K562 (cell line): ENCODE measurements around the gene TRAK1. TPM values are rescaled to one million over a fixed set of nuclear protein-coding genes. Genes with fewer than 3 reads are reported as not detected.

Source experiments
- CEBPB ChIP-seq: fragments of 450-650 bp; IDR thresholded peaks from 2 replicates; pipeline ENCODE4 v1.6.1; 2016; ENCODE audit warnings: missing genetic modification characterization, missing compliant biosample characterization
- ETS2 ChIP-seq: IDR thresholded peaks from 2 replicates; pipeline ENCODE4 v1.6.1; 2016; ENCODE audit warnings: borderline replicate concordance, missing genetic modification characterization, mild to moderate bottlenecking, moderate library complexity, missing compliant biosample characterization; ENCODE audit not compliant: poor library complexity, severe bottlenecking
- MAFF ChIP-seq: IDR thresholded peaks from 2 replicates; pipeline ENCODE4 v1.6.1; 2012; ENCODE audit warnings: low read length, improper control_type of control experiment
- MCM3 ChIP-seq: fragments of 450-650 bp; IDR thresholded peaks from 2 replicates; pipeline ENCODE4 v1.6.1; 2016
- MEF2D ChIP-seq: conservative IDR thresholded peaks from 2 replicates; pipeline ENCODE4 v1.6.1; 2016; ENCODE audit warnings: low read depth, missing genetic modification characterization, missing compliant biosample characterization
- MEIS2 ChIP-seq: fragments of 450-650 bp; IDR thresholded peaks from 2 replicates; pipeline ENCODE4 v1.6.1; 2014; ENCODE audit warnings: mild to moderate bottlenecking; ENCODE audit not compliant: partially characterized antibody
- NCOA2 ChIP-seq, 2 experiments: fragments of 450-650 bp; IDR thresholded peaks; 2 replicates each; pipeline ENCODE4 v1.6.1; 2018; ENCODE audit warnings: mild to moderate bottlenecking in 2 of 2, moderate library complexity in 1 of 2; ENCODE audit not compliant: partially characterized antibody in 2 of 2
- PYGO2 ChIP-seq: fragments of 450-650 bp; IDR thresholded peaks from 2 replicates; pipeline ENCODE4 v1.6.1; 2016; ENCODE audit warnings: mild to moderate bottlenecking, missing genetic modification characterization, moderate library complexity, missing compliant biosample characterization
- ZNF184 ChIP-seq: sonication (generic); formaldehyde crosslinking; IDR thresholded peaks from 2 replicates; pipeline ENCODE4 v1.5.0; 2020; ENCODE audit warnings: missing genetic modification reagents
- ZNF76 ChIP-seq: fragments of 250-450 bp; sonication (Bioruptor Pico); IDR thresholded peaks from 2 replicates; pipeline ENCODE4 v1.4.0; 2020; ENCODE audit warnings: mild to moderate bottlenecking, moderate library complexity, borderline replicate concordance
- ZNF79 ChIP-seq: fragments of 250-450 bp; sonication (Bioruptor Pico); IDR thresholded peaks from 2 replicates; pipeline ENCODE4 v1.4.0; 2020; ENCODE audit warnings: low read depth, mild to moderate bottlenecking, moderate library complexity
- polyA plus RNA-seq, 8 experiments: library from polyadenylated mRNA; depleted of rRNA in 4 of 8; stranded (reverse) in 5 of 8; unstranded in 3 of 8; fragments of >200 nt; fragmentation: Nextera tagmentation in 2 of 8; fragmentation: Illumina TruSeq in 1 of 8; extraction: Ambion mirVana in 2 of 8; extraction: Trizol in 1 of 8; gene quantifications; 2 replicates each; pipeline versions ENCODE4 v1.2.1 to v1.2.3, GENCODE V29; 2011 to 2014; ENCODE audit warnings: inconsistent platforms in 1 of 8, missing spikeins in 1 of 8
- total RNA-seq, 7 experiments: library from RNA; depleted of rRNA in 6 of 7; stranded (reverse); fragments of >200 nt in 6 of 7; fragmentation: Illumina TruSeq in 2 of 7; extraction: Trizol in 2 of 7; gene quantifications; 2 replicates each; pipeline versions ENCODE4 v1.2.1 to v1.2.3, GENCODE V29; 2011 to 2021; ENCODE audit warnings: low replicate concordance in 1 of 7
- TF ChIP-seq, protein P1 (sequence below): sonication (generic); formaldehyde crosslinking; IDR thresholded peaks from 2 replicates; pipeline ENCODE4 v1.8.0; 2023; ENCODE audit warnings: missing genetic modification reagents, mild to moderate bottlenecking, borderline replicate concordance
- TF ChIP-seq, protein P2 (sequence below), 2 experiments: fragments of 450-650 bp in 1 of 2; sonication (generic) in 1 of 2; formaldehyde crosslinking in 1 of 2; IDR thresholded peaks in 1 of 2; conservative IDR thresholded peaks in 1 of 2; 2 replicates each; pipeline versions ENCODE4 v1.6.1 to v1.8.1; 2016 to 2023; ENCODE audit warnings: mild to moderate bottlenecking in 2 of 2, moderate library complexity in 2 of 2, inconsistent platforms in 1 of 2, missing genetic modification reagents in 1 of 2
- TF ChIP-seq, protein P3 (sequence below): fragments of 450-650 bp; conservative IDR thresholded peaks from 2 replicates; pipeline ENCODE4 v1.6.1; 2016; ENCODE audit warnings: missing genetic modification characterization, low read depth, mild to moderate bottlenecking, control low read depth, missing compliant biosample characterization
- TF ChIP-seq, protein P4 (sequence below): fragments of 250-450 bp; sonication (Bioruptor Pico); IDR thresholded peaks from 2 replicates; pipeline ENCODE4 v1.4.0; 2020; ENCODE audit warnings: mild to moderate bottlenecking, moderate library complexity, borderline replicate concordance

TRAK1 gene
- total and polyA plus RNA-seq, 9 of the 15 experiments (the other 6 are each of a cell fraction or from before 2014, with no cell fraction given) = 5.3 to 28.5 (median 17.5) TPM

DNA sequence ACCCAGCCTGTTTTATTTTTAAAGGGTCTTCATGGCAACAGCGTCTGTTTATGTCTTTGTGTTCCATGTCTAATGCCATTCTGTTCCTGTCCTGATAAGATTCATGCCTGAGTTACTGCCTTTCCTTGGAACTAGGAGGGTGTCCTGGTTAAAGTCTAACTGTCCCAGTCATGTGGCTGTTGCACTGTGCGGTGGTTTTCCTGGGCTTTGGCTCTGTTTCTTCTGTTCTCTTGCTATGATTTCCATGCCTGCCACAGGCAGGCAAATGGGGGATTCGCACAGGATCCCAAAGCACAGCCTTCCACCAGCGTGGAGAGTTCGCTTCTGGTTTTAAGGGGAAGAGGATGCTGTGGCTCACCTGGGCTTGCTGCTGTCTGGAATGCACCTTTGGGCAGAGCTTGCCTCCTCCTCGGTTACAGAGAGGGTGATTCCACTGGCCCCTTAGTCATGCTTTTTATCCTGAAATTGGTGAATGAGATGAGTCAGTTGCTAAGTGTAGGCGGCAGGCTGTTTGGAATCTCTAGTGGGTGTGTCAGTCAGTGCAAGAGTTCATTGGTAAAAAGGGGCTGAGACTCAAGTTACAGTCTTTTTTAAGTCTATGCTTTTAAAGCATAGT is 88.1 kb downstream of the TRAK1 start (continued):
- TF ChIP-seq, protein P1, sequence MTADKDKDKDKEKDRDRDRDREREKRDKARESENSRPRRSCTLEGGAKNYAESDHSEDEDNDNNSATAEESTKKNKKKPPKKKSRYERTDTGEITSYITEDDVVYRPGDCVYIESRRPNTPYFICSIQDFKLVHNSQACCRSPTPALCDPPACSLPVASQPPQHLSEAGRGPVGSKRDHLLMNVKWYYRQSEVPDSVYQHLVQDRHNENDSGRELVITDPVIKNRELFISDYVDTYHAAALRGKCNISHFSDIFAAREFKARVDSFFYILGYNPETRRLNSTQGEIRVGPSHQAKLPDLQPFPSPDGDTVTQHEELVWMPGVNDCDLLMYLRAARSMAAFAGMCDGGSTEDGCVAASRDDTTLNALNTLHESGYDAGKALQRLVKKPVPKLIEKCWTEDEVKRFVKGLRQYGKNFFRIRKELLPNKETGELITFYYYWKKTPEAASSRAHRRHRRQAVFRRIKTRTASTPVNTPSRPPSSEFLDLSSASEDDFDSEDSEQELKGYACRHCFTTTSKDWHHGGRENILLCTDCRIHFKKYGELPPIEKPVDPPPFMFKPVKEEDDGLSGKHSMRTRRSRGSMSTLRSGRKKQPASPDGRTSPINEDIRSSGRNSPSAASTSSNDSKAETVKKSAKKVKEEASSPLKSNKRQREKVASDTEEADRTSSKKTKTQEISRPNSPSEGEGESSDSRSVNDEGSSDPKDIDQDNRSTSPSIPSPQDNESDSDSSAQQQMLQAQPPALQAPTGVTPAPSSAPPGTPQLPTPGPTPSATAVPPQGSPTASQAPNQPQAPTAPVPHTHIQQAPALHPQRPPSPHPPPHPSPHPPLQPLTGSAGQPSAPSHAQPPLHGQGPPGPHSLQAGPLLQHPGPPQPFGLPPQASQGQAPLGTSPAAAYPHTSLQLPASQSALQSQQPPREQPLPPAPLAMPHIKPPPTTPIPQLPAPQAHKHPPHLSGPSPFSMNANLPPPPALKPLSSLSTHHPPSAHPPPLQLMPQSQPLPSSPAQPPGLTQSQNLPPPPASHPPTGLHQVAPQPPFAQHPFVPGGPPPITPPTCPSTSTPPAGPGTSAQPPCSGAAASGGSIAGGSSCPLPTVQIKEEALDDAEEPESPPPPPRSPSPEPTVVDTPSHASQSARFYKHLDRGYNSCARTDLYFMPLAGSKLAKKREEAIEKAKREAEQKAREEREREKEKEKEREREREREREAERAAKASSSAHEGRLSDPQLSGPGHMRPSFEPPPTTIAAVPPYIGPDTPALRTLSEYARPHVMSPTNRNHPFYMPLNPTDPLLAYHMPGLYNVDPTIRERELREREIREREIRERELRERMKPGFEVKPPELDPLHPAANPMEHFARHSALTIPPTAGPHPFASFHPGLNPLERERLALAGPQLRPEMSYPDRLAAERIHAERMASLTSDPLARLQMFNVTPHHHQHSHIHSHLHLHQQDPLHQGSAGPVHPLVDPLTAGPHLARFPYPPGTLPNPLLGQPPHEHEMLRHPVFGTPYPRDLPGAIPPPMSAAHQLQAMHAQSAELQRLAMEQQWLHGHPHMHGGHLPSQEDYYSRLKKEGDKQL (CRISPR knock-in tag) = no peak
- no peak for TF ChIP-seq ZNF76 (CRISPR knock-in tag)
- no peak for TF ChIP-seq MCM3
- no peak for TF ChIP-seq CEBPB (tag)
- TF ChIP-seq, protein P2, sequence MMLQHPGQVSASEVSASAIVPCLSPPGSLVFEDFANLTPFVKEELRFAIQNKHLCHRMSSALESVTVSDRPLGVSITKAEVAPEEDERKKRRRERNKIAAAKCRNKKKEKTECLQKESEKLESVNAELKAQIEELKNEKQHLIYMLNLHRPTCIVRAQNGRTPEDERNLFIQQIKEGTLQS (IDR thresholded peaks at IDR 0.05) = peak; percentile 88
- TF ChIP-seq, protein P2 (CRISPR knock-in tag; conservative IDR thresholded peaks at IDR 0.05) = no peak
- TF ChIP-seq MAFF = peak; percentile 34; the same call in 1 of the 2 replicates
- TF ChIP-seq ETS2 (tag) = no peak
- TF ChIP-seq, protein P3, sequence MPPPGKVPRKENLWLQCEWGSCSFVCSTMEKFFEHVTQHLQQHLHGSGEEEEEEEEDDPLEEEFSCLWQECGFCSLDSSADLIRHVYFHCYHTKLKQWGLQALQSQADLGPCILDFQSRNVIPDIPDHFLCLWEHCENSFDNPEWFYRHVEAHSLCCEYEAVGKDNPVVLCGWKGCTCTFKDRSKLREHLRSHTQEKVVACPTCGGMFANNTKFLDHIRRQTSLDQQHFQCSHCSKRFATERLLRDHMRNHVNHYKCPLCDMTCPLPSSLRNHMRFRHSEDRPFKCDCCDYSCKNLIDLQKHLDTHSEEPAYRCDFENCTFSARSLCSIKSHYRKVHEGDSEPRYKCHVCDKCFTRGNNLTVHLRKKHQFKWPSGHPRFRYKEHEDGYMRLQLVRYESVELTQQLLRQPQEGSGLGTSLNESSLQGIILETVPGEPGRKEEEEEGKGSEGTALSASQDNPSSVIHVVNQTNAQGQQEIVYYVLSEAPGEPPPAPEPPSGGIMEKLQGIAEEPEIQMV (tag) = no peak
- no peak for TF ChIP-seq NCOA2 (IDR thresholded peaks at IDR 0.05; ENCODE audit: partially characterized antibody in 2 of 2)
- TF ChIP-seq PYGO2 (tag) = no peak
- no peak for TF ChIP-seq MEF2D (tag)
- no peak for TF ChIP-seq ZNF184 (CRISPR knock-in tag)
- TF ChIP-seq ZNF79 (CRISPR knock-in tag) = no peak
- TF ChIP-seq, protein P4, sequence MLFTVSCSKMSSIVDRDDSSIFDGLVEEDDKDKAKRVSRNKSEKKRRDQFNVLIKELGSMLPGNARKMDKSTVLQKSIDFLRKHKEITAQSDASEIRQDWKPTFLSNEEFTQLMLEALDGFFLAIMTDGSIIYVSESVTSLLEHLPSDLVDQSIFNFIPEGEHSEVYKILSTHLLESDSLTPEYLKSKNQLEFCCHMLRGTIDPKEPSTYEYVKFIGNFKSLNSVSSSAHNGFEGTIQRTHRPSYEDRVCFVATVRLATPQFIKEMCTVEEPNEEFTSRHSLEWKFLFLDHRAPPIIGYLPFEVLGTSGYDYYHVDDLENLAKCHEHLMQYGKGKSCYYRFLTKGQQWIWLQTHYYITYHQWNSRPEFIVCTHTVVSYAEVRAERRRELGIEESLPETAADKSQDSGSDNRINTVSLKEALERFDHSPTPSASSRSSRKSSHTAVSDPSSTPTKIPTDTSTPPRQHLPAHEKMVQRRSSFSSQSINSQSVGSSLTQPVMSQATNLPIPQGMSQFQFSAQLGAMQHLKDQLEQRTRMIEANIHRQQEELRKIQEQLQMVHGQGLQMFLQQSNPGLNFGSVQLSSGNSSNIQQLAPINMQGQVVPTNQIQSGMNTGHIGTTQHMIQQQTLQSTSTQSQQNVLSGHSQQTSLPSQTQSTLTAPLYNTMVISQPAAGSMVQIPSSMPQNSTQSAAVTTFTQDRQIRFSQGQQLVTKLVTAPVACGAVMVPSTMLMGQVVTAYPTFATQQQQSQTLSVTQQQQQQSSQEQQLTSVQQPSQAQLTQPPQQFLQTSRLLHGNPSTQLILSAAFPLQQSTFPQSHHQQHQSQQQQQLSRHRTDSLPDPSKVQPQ (CRISPR knock-in tag) = no peak
- peak; percentile 54 for TF ChIP-seq MEIS2
